Peyer's patch (tissue), 4 donors: ENCODE measurements around the gene SSX7.
"Not testable (repeated sequence)": the region's sequence is repeated elsewhere in the genome, so short reads cannot be mapped to it uniquely, and the experiment has no call there.

Source experiments
- CTCF ChIP-seq, 6 experiments: fragments of 450-650 bp in 4 of 6; fragments of 200-600 bp in 2 of 6; sonication (generic) in 1 of 6; IDR thresholded peaks; one replicate each; pipeline ENCODE4 v1.5.1; 2017 to 2019; ENCODE audit warnings: antibody characterized with exemption in 6 of 6, mild to moderate bottlenecking in 3 of 6, moderate library complexity in 1 of 6
- POLR2A ChIP-seq, 2 donors: fragments of 450-650 bp; IDR thresholded peaks; one replicate each; pipeline ENCODE4 v1.5.1; 2017; ENCODE audit warnings: antibody characterized with exemption in 2 of 2, mild to moderate bottlenecking in 2 of 2, moderate library complexity in 2 of 2

- not testable (repeated sequence) for TF ChIP-seq POLR2A, CTCF (IDR thresholded peaks at IDR 0.05)
These were observed 4.0 kb downstream of the SSX7 start for GRCh38 chrX:52650676-52651075.
